Stimulated activated CD8-positive, alpha-beta memory T cell treated with anti-CD3 and anti-CD28 coated beads, Interleukin-15, amount 100 ng/mL, for 4 hours (primary cell): ENCODE data around the gene FARS2.

Experiments used
- DNase-seq, 2 donors: peaks; one replicate each; pipeline ENCODE4 v3.0.0-alpha.2; 2020; ENCODE audit warnings: low read depth in 2 of 2

Gene FARS2

GRCh38 chr6:5726976-5727718, 465.8 kb downstream of the FARS2 start:
- no peak for DNase-seq

GRCh38 chr6:5728351-5729079, 467.2 kb downstream of the FARS2 start:
- DNase-seq, result no peak

- DNase-seq, result no peak
Measured at GRCh38 chr6:5729080-5729434, 467.7 kb downstream of the FARS2 start.

GRCh38 chr6:5729813-5730517, 468.7 kb downstream of the FARS2 start:
- no peak for DNase-seq

- no peak for DNase-seq
Measured at GRCh38 chr6:5730585-5731263, 469.4 kb downstream of the FARS2 start.

- no peak for DNase-seq
Measured at GRCh38 chr6:5731435-5731834, 470.1 kb downstream of the FARS2 start.

- DNase-seq, result no peak
Measured at GRCh38 chr6:5732496-5732895, 471.2 kb downstream of the FARS2 start.

- no peak for DNase-seq
Measured at GRCh38 chr6:5736016-5736738, 474.9 kb downstream of the FARS2 start.

- DNase-seq, result no peak
Measured at GRCh38 chr6:5737460-5737859, 476.1 kb downstream of the FARS2 start.

GRCh38 chr6:5738211-5738610, 476.9 kb downstream of the FARS2 start:
- DNase-seq, result no peak

GRCh38 chr6:5744497-5744896, 483.2 kb downstream of the FARS2 start:
- no peak for DNase-seq

- DNase-seq, result no peak
Measured at GRCh38 chr6:5745081-5745480, 483.8 kb downstream of the FARS2 start.

GRCh38 chr6:5746053-5746758, 484.9 kb downstream of the FARS2 start:
- DNase-seq, result no peak

GRCh38 chr6:5746759-5747130, 485.4 kb downstream of the FARS2 start:
- DNase-seq, result no peak

GRCh38 chr6:5747379-5747778, 486.1 kb downstream of the FARS2 start:
- DNase-seq, result no peak

- DNase-seq, result no peak
Measured at GRCh38 chr6:5749016-5749650, 487.8 kb downstream of the FARS2 start.

GRCh38 chr6:5749651-5750215, 488.4 kb downstream of the FARS2 start:
- DNase-seq, result no peak

GRCh38 chr6:5751525-5752390, 490.4 kb downstream of the FARS2 start:
- no peak for DNase-seq

GRCh38 chr6:5752391-5752680, 491.0 kb downstream of the FARS2 start:
- no peak for DNase-seq
